GM06990 (cell line): Measurements from ENCODE around the gene MFSD2B.

Experiments used
- DNase-seq: peaks from one replicate; pipeline ENCODE4 v3.0.0-alpha.2; 2011; ENCODE audit not compliant: insufficient read length; ENCODE audit errors: extremely low read depth
- H3K27me3 ChIP-seq: replicated peaks from 2 replicates; pipeline ENCODE4 v1.6.0; 2011; ENCODE audit warnings: low read length; ENCODE audit not compliant: control insufficient read depth, insufficient read depth
- H3K36me3 ChIP-seq: 2 replicates; pipeline ENCODE4 v1.5.1; 2011; ENCODE audit warnings: low read length; ENCODE audit not compliant: control insufficient read depth, insufficient read depth
- H3K4me3 ChIP-seq: replicated peaks from 2 replicates; pipeline ENCODE4 v1.5.1; 2011; ENCODE audit warnings: low read depth, mild to moderate bottlenecking, control low read depth, low read length
- CTCF ChIP-seq: IDR thresholded peaks from 2 replicates; pipeline ENCODE4 v1.5.1; 2011; ENCODE audit warnings: low read length, control low read depth, mild to moderate bottlenecking, inconsistent platforms; ENCODE audit not compliant: insufficient read depth, poor library complexity, severe bottlenecking

Gene MFSD2B

GRCh38 chr2:24009680-24010476 lies at the start of gene MFSD2B:
MFSD2B (plus strand) TSS chr2:24010085; CDS start chr2:24010097, 12 bp downstream.
- Histone ChIP-seq H3K36me3 (no peaks in the 10 kb centered on the region), H3K4me3 (peak within 1 kb of the TSS; percentile 31), H3K27me3 (no peaks in the 10 kb centered on the region; the same call in 1 of the 2 replicates)
- DNase-seq: no peak
- no peak for TF ChIP-seq CTCF

GRCh38 chr2:23967846-23968245 lies 42.0 kb upstream of the MFSD2B start:
- TF ChIP-seq CTCF: no peak
- no peaks in the 10 kb centered on the region for H3K27me3 ChIP-seq
- H3K4me3 ChIP-seq: no peak overlapping the region
- no peaks in the 10 kb centered on the region; the same call in 1 of the 2 replicates for H3K36me3 ChIP-seq
- DNase-seq: no peak

GRCh38 chr2:23976883-23977282 lies 33.0 kb upstream of the MFSD2B start:
- no peak for TF ChIP-seq CTCF
- no peak for DNase-seq
- Histone ChIP-seq H3K27me3 (no peaks in the 10 kb centered on the region), H3K4me3 (no peak overlapping the region), H3K36me3 (peaks cover 3% of the 10 kb centered on the region)

- TF ChIP-seq CTCF: peak; percentile 27
- no peak for DNase-seq
- no peak overlapping the region for H3K4me3 ChIP-seq
- no peaks in the 10 kb centered on the region for H3K27me3 ChIP-seq
- no peaks in the 10 kb centered on the region; the same call in 1 of the 2 replicates for H3K36me3 ChIP-seq
Measured at GRCh38 chr2:23988371-23988770, 21.5 kb upstream of the MFSD2B start.

GRCh38 chr2:23992931-23993330 lies 17.0 kb upstream of the MFSD2B start:
- H3K27me3 ChIP-seq: no peaks in the 10 kb centered on the region
- DNase-seq: no peak
- no peak for TF ChIP-seq CTCF
- H3K4me3 ChIP-seq: no peak overlapping the region
- H3K36me3 ChIP-seq: no peaks in the 10 kb centered on the region; the same call in 1 of the 2 replicates
